HepG2 (cell line): ENCODE measurements around the gene VEGFA. TPM values are rescaled to one million over a fixed set of nuclear protein-coding genes. Genes with fewer than 3 reads are reported as not detected.

Source experiments
- EZH2 ChIP-seq: conservative IDR thresholded peaks from 2 replicates; pipeline ENCODE4 v1.6.1; 2012; ENCODE audit warnings: mild to moderate bottlenecking, low read depth, low read length, moderate library complexity
- GTF2F1 ChIP-seq: fragments of 150-350 bp; IDR thresholded peaks from 2 replicates; pipeline ENCODE4 v1.6.1; 2014; ENCODE audit warnings: low read length
- HOXA3 ChIP-seq: sonication (generic); formaldehyde crosslinking; IDR thresholded peaks from 2 replicates; pipeline ENCODE4 v1.5.0; 2020; ENCODE audit warnings: missing genetic modification reagents
- HOXD1 ChIP-seq: sonication (generic); formaldehyde crosslinking; IDR thresholded peaks from 2 replicates; pipeline ENCODE4 v1.5.0; 2020; ENCODE audit warnings: missing genetic modification reagents
- ISX ChIP-seq: sonication (generic); formaldehyde crosslinking; conservative IDR thresholded peaks from 2 replicates; pipeline ENCODE4 v1.5.0; 2020; ENCODE audit warnings: missing genetic modification reagents
- KAT7 ChIP-seq: IDR thresholded peaks from 2 replicates; pipeline ENCODE4 v1.6.1; 2018; ENCODE audit warnings: borderline replicate concordance, missing compliant biosample characterization
- KDM5A ChIP-seq: fragments of 200-600 bp; sonication (generic); IDR thresholded peaks from 2 replicates; pipeline ENCODE4 v1.7.0; 2018; ENCODE audit warnings: antibody characterized with exemption, mild to moderate bottlenecking, low read length, borderline replicate concordance
- MTA3 ChIP-seq: sonication (generic); formaldehyde crosslinking; IDR thresholded peaks from 2 replicates; pipeline ENCODE4 v1.4.0; 2020; ENCODE audit warnings: missing genetic modification reagents
- NCOA5 ChIP-seq: sonication (generic); formaldehyde crosslinking; IDR thresholded peaks from 2 replicates; pipeline ENCODE4 v1.4.0; 2020; ENCODE audit warnings: missing genetic modification reagents
- PAWR ChIP-seq: sonication (generic); formaldehyde crosslinking; IDR thresholded peaks from 2 replicates; pipeline ENCODE4 v1.4.0; 2020; ENCODE audit warnings: missing genetic modification reagents, mild to moderate bottlenecking, borderline replicate concordance
- PAX8 ChIP-seq: sonication (generic); formaldehyde crosslinking; IDR thresholded peaks from 2 replicates; pipeline ENCODE4 v1.8.0; 2022; ENCODE audit warnings: mild to moderate bottlenecking, missing genetic modification reagents, borderline replicate concordance
- ZBTB21 ChIP-seq: sonication (generic); formaldehyde crosslinking; IDR thresholded peaks from 2 replicates; pipeline ENCODE4 v1.4.0; 2020; ENCODE audit warnings: missing genetic modification reagents
- ZMYM4 ChIP-seq: sonication (generic); formaldehyde crosslinking; IDR thresholded peaks from 2 replicates; pipeline ENCODE4 v1.8.1; 2023; ENCODE audit warnings: mild to moderate bottlenecking, missing genetic modification reagents
- ZNF225 ChIP-seq: sonication (generic); formaldehyde crosslinking; IDR thresholded peaks from 2 replicates; pipeline ENCODE4 v1.4.0; 2020; ENCODE audit warnings: mild to moderate bottlenecking, missing genetic modification reagents
- ZNF264 ChIP-seq: sonication (generic); formaldehyde crosslinking; IDR thresholded peaks from 2 replicates; pipeline ENCODE4 v1.4.0; 2020; ENCODE audit warnings: missing genetic modification reagents
- ZNF431 ChIP-seq: sonication (generic); formaldehyde crosslinking; IDR thresholded peaks from 2 replicates; pipeline ENCODE4 v1.9.0; 2022; ENCODE audit warnings: missing genetic modification reagents, low read depth, mild to moderate bottlenecking, borderline replicate concordance
- ZNF777 ChIP-seq: sonication (generic); formaldehyde crosslinking; IDR thresholded peaks from 2 replicates; pipeline ENCODE4 v1.4.0; 2020; ENCODE audit warnings: missing genetic modification reagents
- ZSCAN22 ChIP-seq: sonication (generic); formaldehyde crosslinking; IDR thresholded peaks from 2 replicates; pipeline ENCODE4 v1.4.0; 2020; ENCODE audit warnings: mild to moderate bottlenecking, missing genetic modification reagents
- polyA plus RNA-seq, 8 experiments: library from polyadenylated mRNA; depleted of rRNA in 3 of 8; stranded (reverse) in 7 of 8; unstranded in 1 of 8; fragments of >200 nt; fragmentation: Illumina TruSeq in 4 of 8; extraction: Trizol in 4 of 8; gene quantifications; 2 replicates each; pipeline versions ENCODE4 v1.2.1 to v1.2.3, GENCODE V29; 2011 to 2016; ENCODE audit warnings: low read depth in 4 of 8, missing spikeins in 1 of 8, mixed read lengths in 1 of 8; ENCODE audit not compliant: insufficient read depth in 1 of 8
- total RNA-seq, 5 experiments: library from RNA; depleted of rRNA; stranded (reverse); fragments of >200 nt; fragmentation: Illumina TruSeq; extraction: Trizol; gene quantifications; 2 replicates each; pipeline ENCODE4 v1.2.3, GENCODE V29; 2016; ENCODE audit warnings: low read depth in 1 of 5
- TF ChIP-seq, protein P1 (sequence below): sonication (generic); formaldehyde crosslinking; IDR thresholded peaks from 2 replicates; pipeline ENCODE4 v1.4.0; 2020; ENCODE audit warnings: missing genetic modification reagents
- TF ChIP-seq, protein P2 (sequence below): IDR thresholded peaks from 2 replicates; pipeline ENCODE4 v1.6.1; 2016; ENCODE audit warnings: low read depth, control low read depth
- TF ChIP-seq, protein P3 (sequence below): sonication (generic); formaldehyde crosslinking; IDR thresholded peaks from 2 replicates; pipeline ENCODE4 v1.4.0; 2020; ENCODE audit warnings: mild to moderate bottlenecking, missing genetic modification reagents
- TF ChIP-seq, protein P4 (sequence below): sonication (generic); formaldehyde crosslinking; IDR thresholded peaks from 2 replicates; pipeline ENCODE4 v1.5.1; 2020; ENCODE audit warnings: mild to moderate bottlenecking, moderate library complexity, missing genetic modification reagents
- TF ChIP-seq, protein P5 (sequence below): sonication (generic); formaldehyde crosslinking; IDR thresholded peaks from 2 replicates; pipeline ENCODE4 v1.4.0; 2020; ENCODE audit warnings: missing genetic modification reagents

The VEGFA gene
- total and polyA plus RNA-seq, 2 of the 13 experiments (the other 11 are each of a cell fraction or from before 2014, with no cell fraction given) = 68.1 to 629 TPM

DNA sequence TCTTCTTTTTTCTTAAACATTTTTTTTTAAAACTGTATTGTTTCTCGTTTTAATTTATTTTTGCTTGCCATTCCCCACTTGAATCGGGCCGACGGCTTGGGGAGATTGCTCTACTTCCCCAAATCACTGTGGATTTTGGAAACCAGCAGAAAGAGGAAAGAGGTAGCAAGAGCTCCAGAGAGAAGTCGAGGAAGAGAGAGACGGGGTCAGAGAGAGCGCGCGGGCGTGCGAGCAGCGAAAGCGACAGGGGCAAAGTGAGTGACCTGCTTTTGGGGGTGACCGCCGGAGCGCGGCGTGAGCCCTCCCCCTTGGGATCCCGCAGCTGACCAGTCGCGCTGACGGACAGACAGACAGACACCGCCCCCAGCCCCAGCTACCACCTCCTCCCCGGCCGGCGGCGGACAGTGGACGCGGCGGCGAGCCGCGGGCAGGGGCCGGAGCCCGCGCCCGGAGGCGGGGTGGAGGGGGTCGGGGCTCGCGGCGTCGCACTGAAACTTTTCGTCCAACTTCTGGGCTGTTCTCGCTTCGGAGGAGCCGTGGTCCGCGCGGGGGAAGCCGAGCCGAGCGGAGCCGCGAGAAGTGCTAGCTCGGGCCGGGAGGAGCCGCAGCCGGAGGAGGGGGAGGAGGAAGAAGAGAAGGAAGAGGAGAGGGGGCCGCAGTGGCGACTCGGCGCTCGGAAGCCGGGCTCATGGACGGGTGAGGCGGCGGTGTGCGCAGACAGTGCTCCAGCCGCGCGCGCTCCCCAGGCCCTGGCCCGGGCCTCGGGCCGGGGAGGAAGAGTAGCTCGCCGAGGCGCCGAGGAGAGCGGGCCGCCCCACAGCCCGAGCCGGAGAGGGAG lies 580 bp downstream of the VEGFA start (continued):
- TF ChIP-seq, protein P1, sequence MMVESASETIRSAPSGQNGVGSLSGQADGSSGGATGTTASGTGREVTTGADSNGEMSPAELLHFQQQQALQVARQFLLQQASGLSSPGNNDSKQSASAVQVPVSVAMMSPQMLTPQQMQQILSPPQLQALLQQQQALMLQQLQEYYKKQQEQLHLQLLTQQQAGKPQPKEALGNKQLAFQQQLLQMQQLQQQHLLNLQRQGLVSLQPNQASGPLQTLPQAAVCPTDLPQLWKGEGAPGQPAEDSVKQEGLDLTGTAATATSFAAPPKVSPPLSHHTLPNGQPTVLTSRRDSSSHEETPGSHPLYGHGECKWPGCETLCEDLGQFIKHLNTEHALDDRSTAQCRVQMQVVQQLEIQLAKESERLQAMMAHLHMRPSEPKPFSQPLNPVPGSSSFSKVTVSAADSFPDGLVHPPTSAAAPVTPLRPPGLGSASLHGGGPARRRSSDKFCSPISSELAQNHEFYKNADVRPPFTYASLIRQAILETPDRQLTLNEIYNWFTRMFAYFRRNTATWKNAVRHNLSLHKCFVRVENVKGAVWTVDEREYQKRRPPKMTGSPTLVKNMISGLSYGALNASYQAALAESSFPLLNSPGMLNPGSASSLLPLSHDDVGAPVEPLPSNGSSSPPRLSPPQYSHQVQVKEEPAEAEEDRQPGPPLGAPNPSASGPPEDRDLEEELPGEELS (CRISPR knock-in tag) = peak; percentile 4; the same call in 1 of the 2 replicates
- TF ChIP-seq EZH2 (no peak), ISX (CRISPR knock-in tag) (peak; percentile 83), ZNF225 (CRISPR knock-in tag) (no peak), GTF2F1 (no peak), HOXA3 (no peak), ZNF264 (CRISPR knock-in tag) (no peak), PAWR (CRISPR knock-in tag) (no peak), ZSCAN22 (CRISPR knock-in tag) (no peak), ZNF777 (CRISPR knock-in tag) (no peak), NCOA5 (CRISPR knock-in tag) (no peak), ZNF431 (CRISPR knock-in tag) (0 out of 2 replicates have a peak, but pooled peaks have one; percentile 13), KAT7 (no peak), HOXD1 (CRISPR knock-in tag) (no peak), ZMYM4 (CRISPR knock-in tag) (no peak), PAX8 (CRISPR knock-in tag) (no peak), KDM5A (peak; percentile 48; the same call in 1 of the 2 replicates), MTA3 (CRISPR knock-in tag) (no peak), ZBTB21 (0 out of 2 replicates have a peak, but pooled peaks have one; percentile 21)
- TF ChIP-seq, protein P2, sequence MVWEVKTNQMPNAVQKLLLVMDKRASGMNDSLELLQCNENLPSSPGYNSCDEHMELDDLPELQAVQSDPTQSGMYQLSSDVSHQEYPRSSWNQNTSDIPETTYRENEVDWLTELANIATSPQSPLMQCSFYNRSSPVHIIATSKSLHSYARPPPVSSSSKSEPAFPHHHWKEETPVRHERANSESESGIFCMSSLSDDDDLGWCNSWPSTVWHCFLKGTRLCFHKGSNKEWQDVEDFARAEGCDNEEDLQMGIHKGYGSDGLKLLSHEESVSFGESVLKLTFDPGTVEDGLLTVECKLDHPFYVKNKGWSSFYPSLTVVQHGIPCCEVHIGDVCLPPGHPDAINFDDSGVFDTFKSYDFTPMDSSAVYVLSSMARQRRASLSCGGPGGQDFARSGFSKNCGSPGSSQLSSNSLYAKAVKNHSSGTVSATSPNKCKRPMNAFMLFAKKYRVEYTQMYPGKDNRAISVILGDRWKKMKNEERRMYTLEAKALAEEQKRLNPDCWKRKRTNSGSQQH (CRISPR knock-in tag) = 0 out of 2 replicates have a peak, but pooled peaks have one; percentile 25
- TF ChIP-seq, protein P3, sequence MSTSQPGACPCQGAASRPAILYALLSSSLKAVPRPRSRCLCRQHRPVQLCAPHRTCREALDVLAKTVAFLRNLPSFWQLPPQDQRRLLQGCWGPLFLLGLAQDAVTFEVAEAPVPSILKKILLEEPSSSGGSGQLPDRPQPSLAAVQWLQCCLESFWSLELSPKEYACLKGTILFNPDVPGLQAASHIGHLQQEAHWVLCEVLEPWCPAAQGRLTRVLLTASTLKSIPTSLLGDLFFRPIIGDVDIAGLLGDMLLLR (CRISPR knock-in tag) = peak; percentile 60; the same call in 1 of the 2 replicates
- TF ChIP-seq, protein P4, sequence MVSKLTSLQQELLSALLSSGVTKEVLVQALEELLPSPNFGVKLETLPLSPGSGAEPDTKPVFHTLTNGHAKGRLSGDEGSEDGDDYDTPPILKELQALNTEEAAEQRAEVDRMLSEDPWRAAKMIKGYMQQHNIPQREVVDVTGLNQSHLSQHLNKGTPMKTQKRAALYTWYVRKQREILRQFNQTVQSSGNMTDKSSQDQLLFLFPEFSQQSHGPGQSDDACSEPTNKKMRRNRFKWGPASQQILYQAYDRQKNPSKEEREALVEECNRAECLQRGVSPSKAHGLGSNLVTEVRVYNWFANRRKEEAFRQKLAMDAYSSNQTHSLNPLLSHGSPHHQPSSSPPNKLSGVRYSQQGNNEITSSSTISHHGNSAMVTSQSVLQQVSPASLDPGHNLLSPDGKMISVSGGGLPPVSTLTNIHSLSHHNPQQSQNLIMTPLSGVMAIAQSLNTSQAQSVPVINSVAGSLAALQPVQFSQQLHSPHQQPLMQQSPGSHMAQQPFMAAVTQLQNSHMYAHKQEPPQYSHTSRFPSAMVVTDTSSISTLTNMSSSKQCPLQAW (CRISPR knock-in tag) = no peak
- TF ChIP-seq, protein P5, sequence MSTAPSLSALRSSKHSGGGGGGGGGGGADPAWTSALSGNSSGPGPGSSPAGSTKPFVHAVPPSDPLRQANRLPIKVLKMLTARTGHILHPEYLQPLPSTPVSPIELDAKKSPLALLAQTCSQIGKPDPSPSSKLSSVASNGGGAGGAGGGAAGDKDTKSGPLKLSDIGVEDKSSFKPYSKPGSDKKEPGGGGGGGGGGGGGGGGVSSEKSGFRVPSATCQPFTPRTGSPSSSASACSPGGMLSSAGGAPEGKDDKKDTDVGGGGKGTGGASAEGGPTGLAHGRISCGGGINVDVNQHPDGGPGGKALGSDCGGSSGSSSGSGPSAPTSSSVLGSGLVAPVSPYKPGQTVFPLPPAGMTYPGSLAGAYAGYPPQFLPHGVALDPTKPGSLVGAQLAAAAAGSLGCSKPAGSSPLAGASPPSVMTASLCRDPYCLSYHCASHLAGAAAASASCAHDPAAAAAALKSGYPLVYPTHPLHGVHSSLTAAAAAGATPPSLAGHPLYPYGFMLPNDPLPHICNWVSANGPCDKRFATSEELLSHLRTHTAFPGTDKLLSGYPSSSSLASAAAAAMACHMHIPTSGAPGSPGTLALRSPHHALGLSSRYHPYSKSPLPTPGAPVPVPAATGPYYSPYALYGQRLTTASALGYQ = no peak
